Muscle layer of colon (tissue), 2 donors: ENCODE results near the gene C21orf91.

Experiments used
- H3K27ac ChIP-seq: one replicate; pipeline ENCODE4 v1.7.0; 2013; ENCODE audit warnings: low read depth, mild to moderate bottlenecking, low read length, moderate library complexity
- H3K27me3 ChIP-seq, 2 donors: one replicate each; pipeline ENCODE4 v1.7.0; 2013; ENCODE audit warnings: low read length in 2 of 2, mild to moderate bottlenecking in 2 of 2; ENCODE audit not compliant: insufficient read depth in 2 of 2, control insufficient read depth in 1 of 2
- H3K36me3 ChIP-seq: one replicate; pipeline ENCODE4 v1.7.0; 2013; ENCODE audit warnings: mild to moderate bottlenecking, low read length; ENCODE audit not compliant: insufficient read depth
- H3K4me1 ChIP-seq: one replicate; pipeline ENCODE4 v1.7.0; 2013; ENCODE audit warnings: mild to moderate bottlenecking, low read length; ENCODE audit not compliant: insufficient read depth
- H3K4me3 ChIP-seq, 2 donors: one replicate each; pipeline ENCODE4 v1.7.0; 2013; ENCODE audit warnings: low read length in 2 of 2, low read depth in 1 of 2, mild to moderate bottlenecking in 1 of 2, moderate library complexity in 1 of 2
- H3K9ac ChIP-seq: one replicate; pipeline ENCODE4 v1.7.0; 2013; ENCODE audit warnings: low read length
- H3K9me3 ChIP-seq: one replicate; pipeline ENCODE4 v1.7.0; 2013; ENCODE audit warnings: mild to moderate bottlenecking, low read length
- donor health status: abdominal sarcoma.
- donor health status: Adenocarcinoma of cecum.

Gene C21orf91

DNA sequence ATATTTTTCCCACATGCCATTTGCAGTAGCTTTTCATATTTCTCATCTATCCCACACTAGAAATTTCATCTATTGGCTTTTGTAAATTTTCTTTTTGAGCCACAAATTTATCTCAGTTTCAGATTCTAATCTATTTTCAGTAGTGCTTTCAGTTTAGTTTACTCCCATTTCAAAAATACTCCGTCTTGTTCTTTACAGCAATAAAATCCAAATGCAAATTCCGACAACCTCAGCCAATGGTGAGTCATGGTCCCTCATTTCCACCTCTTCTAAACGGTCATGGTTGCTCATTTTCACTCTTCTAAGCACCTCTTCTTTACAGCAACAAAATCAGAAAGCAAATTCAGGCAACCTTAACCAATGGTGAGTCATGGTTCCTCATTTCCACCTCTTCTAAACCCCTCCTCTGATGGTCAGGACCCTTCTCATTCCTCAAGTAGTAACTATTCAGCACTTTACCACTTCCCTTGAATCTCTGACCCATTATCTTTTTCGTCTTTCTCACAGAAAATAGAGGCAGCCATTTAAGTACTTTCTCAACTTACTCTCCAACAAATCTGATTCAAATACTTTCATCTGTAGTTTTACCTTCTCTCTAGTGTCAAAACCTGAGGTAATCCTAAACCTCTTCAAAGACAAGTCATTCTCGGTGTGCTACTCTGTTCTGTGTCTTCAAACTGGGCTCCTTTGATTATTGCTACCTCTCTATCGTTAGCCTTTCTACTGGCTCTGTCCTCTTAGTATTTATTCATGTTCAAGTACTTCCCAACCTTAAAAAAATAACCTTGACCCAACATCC lies 34.4 kb downstream of the C21orf91 start:
- H3K4me3 ChIP-seq, result no peak overlapping the region

GRCh38 chr21:17784180-17784598 lies 35.0 kb downstream of the C21orf91 start:
- Histone ChIP-seq H3K9me3 (no peaks in the 10 kb centered on the region), H3K4me1 (no peaks in the 10 kb centered on the region), H3K27ac (no peak overlapping the region), H3K4me3 (no peak overlapping the region), H3K27me3 (no peaks in the 10 kb centered on the region), H3K9ac (no peak overlapping the region), H3K36me3 (peaks cover 16% of the 10 kb centered on the region)

More for the DNA sequence above, 34.4 kb downstream of the C21orf91 start:
- no peaks in the 10 kb centered on the region for H3K4me1 ChIP-seq
- no peak overlapping the region for H3K9ac ChIP-seq
- peaks cover 16% of the 10 kb centered on the region for H3K36me3 ChIP-seq
- no peaks in the 10 kb centered on the region for H3K27me3 ChIP-seq
- H3K9me3 ChIP-seq, result no peaks in the 10 kb centered on the region
- H3K27ac ChIP-seq, result no peak overlapping the region

GRCh38 chr21:17783481-17784179 lies 35.5 kb downstream of the C21orf91 start:
- Histone ChIP-seq H3K27ac (no peak overlapping the region), H3K4me3 (no peak overlapping the region), H3K36me3 (peaks cover 16% of the 10 kb centered on the region), H3K4me1 (no peaks in the 10 kb centered on the region), H3K9ac (no peak overlapping the region), H3K27me3 (no peaks in the 10 kb centered on the region), H3K9me3 (no peaks in the 10 kb centered on the region)

DNA sequence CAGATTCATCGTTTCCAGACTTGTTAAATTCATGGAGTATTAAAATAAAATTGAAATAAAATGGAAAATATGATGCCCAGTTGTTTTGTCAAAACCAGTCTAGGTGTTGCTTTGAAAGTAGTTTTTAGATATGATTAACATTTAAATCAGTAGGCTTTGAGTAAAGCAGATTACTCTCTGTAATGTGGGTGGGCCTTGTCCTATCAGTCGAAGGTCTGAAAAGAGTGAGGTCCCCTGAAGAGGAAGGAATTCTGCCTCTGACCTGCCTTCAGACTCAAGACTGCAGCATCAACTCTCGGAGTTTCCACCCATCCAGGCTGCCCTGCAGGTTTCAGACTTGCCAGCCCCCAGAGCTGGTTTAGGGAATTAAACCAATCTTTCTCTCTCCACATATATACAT lies 36.2 kb downstream of the C21orf91 start:
- H3K27me3 ChIP-seq, result no peaks in the 10 kb centered on the region
- H3K36me3 ChIP-seq, result peaks cover 16% of the 10 kb centered on the region
- no peaks in the 10 kb centered on the region for H3K4me1 ChIP-seq
- H3K9ac ChIP-seq, result no peak overlapping the region
- no peaks in the 10 kb centered on the region for H3K9me3 ChIP-seq
- H3K4me3 ChIP-seq, result no peak overlapping the region
- no peak overlapping the region for H3K27ac ChIP-seq

DNA sequence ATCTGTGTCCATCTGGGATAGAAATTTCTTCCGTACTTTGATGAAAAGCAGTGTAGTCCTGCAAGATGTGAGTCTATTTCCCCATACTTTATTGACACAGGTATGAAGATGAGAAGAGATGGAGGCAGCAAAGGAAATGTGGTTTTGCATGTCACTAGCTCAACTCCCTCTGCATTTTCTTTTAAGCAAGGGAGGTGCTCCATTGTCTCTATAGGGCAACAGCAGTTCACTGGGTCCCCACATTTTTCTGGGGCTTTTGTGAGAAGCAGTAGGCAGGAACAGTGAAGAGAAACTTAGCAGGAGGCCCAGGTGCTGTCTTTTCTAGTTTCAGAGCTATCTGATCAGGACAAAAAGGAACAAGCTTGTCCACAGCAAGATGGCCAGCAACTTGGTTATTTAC lies 37.1 kb downstream of the C21orf91 start:
- Histone ChIP-seq H3K9me3 (no peaks in the 10 kb centered on the region), H3K4me3 (no peak overlapping the region), H3K27ac (no peak overlapping the region), H3K4me1 (no peaks in the 10 kb centered on the region), H3K36me3 (peaks cover 16% of the 10 kb centered on the region), H3K27me3 (no peaks in the 10 kb centered on the region), H3K9ac (no peak overlapping the region)

DNA sequence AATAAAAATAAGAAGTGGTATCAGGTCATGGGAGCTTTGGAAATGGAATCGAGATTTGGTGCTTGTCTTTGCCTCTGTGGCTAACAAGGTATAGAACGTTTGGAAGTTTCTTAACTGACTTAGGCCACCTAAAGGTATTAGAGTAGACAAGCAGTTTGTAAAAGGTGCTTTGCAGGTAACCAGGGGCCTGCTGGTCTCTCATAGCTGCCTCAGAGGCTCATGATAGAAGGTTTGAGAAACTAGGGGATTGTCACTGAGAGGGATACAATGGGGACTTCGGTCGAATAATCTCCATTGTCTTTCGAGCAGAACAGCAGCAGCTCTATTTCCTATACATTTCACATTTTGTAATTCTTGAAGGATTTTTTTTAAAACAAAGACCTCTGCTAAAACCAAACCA lies 37.6 kb downstream of the C21orf91 start:
- no peak overlapping the region for H3K9ac ChIP-seq
- H3K27ac ChIP-seq, result no peak overlapping the region

GRCh38 chr21:17780539-17780938 lies 38.6 kb downstream of the C21orf91 start:
- Histone ChIP-seq H3K36me3 (peaks cover 4% of the 10 kb centered on the region), H3K4me3 (no peak overlapping the region), H3K27me3 (no peaks in the 10 kb centered on the region), H3K9ac (no peak overlapping the region), H3K27ac (no peak overlapping the region), H3K4me1 (no peaks in the 10 kb centered on the region), H3K9me3 (no peaks in the 10 kb centered on the region)

More for the DNA sequence above, 37.6 kb downstream of the C21orf91 start:
- H3K36me3 ChIP-seq, result peaks cover 11% of the 10 kb centered on the region
- no peaks in the 10 kb centered on the region for H3K4me1 ChIP-seq
- H3K9me3 ChIP-seq, result no peaks in the 10 kb centered on the region
- no peak overlapping the region for H3K4me3 ChIP-seq
- no peaks in the 10 kb centered on the region for H3K27me3 ChIP-seq

GRCh38 chr21:17779980-17780379 lies 39.2 kb downstream of the C21orf91 start:
- no peak overlapping the region for H3K27ac ChIP-seq

DNA sequence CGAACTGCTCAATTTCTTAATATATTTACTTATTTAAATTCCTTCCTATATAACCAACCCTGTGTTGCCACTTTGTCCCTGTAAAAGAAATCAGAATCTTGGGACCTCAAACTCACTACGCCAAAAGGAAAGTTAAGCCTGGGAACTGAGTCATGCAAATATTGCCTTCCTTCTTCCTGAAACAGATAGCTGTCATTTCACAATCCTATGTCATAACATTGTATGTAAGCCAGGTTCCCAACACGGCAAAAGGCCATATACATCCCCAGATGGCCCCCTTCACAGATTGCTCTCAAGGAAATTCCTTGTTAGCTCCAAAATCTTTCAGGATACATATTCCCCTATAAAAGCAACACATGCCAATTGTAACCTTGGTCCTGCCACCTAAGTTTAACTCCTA lies 39.7 kb downstream of the C21orf91 start:
- Histone ChIP-seq H3K27ac (no peak overlapping the region), H3K27me3 (no peaks in the 10 kb centered on the region), H3K9me3 (no peaks in the 10 kb centered on the region), H3K36me3 (no peaks in the 10 kb centered on the region), H3K4me3 (no peak overlapping the region), H3K9ac (no peak overlapping the region), H3K4me1 (no peaks in the 10 kb centered on the region)

More at GRCh38 chr21:17779980-17780379, 39.2 kb downstream of the C21orf91 start:
- Histone ChIP-seq H3K4me3 (no peak overlapping the region), H3K36me3 (no peaks in the 10 kb centered on the region), H3K9ac (no peak overlapping the region), H3K9me3 (no peaks in the 10 kb centered on the region), H3K27me3 (no peaks in the 10 kb centered on the region), H3K4me1 (no peaks in the 10 kb centered on the region)

- Histone ChIP-seq H3K9ac (no peak overlapping the region), H3K27me3 (no peaks in the 10 kb centered on the region), H3K4me1 (no peaks in the 10 kb centered on the region), H3K36me3 (no peaks in the 10 kb centered on the region), H3K4me3 (no peak overlapping the region), H3K27ac (no peak overlapping the region), H3K9me3 (no peaks in the 10 kb centered on the region)
Measured at GRCh38 chr21:17777072-17777765, 41.9 kb downstream of the C21orf91 start.

- no peak overlapping the region for H3K27ac ChIP-seq
- no peaks in the 10 kb centered on the region for H3K9me3 ChIP-seq
Measured at GRCh38 chr21:17775431-17776126, 43.6 kb downstream of the C21orf91 start.

More at GRCh38 chr21:17775431-17776126, 43.6 kb downstream of the C21orf91 start:
- Histone ChIP-seq H3K4me1 (no peaks in the 10 kb centered on the region), H3K36me3 (no peaks in the 10 kb centered on the region), H3K4me3 (no peak overlapping the region), H3K9ac (no peak overlapping the region), H3K27me3 (no peaks in the 10 kb centered on the region)
